GM19455 (cell line): ENCODE data around the gene PXDN.

Experiments used
- ATAC-seq: cut with Tn5 transposase; IDR thresholded peaks from one replicate; pipeline ENCODE4 v1.9.1; 2021; ENCODE audit not compliant: unreplicated experiment

PXDN gene

DNA sequence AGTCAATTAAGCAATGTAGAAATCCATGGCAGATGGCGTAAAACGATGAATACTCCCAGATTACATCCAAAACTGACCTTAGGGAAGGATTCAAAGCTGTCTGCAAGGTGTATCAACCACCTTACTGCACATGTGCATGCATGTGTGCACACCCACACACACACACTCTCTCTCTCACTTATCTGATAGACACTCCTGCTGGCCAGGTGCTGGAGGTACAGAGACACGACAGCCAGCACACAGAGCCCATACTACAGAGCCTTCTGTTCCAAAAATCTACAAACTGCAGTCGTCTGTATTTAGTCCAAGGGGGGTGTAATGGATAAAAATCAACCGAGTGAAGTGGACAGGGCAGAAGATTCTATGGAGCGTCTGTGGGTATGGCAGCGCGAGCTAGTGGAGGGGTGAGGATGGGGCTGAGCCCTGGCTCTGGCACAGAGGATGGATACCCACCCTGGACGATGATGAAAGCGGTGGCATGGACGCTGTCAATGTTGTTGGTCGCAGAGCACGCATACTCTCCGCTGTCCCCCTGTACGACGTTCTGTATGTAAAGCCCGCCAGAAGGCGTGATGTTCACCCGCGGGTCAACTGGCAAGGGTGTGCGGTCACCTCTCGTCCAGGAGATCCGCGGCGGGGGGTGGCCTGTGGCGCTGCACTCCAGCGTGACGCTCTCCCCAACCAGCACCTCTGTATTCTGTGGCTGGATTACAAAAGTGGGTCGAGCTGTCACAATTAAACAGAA lies 78.4 kb downstream of the PXDN start:
- no peak for ATAC-seq

DNA sequence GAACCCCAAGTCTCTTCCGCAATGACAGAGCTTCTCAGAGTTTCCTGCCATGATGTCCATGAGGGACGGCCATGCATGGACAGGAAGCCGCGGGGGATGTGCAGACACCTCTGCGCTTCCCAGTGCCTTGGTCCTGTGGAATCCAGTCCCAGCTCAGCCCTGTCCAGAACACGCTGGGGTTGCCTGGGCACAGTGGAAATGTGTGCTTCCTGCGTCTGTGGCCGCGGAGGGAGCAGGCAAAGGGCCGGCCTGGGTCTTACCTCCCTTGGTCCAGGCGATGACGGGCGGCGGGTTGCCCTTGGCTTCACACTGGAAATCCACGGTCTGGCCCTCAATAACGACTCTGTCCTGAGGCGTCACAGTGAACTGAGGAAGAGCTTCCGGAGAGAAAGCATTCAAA lies 79.6 kb downstream of the PXDN start:
- no peak for ATAC-seq

DNA sequence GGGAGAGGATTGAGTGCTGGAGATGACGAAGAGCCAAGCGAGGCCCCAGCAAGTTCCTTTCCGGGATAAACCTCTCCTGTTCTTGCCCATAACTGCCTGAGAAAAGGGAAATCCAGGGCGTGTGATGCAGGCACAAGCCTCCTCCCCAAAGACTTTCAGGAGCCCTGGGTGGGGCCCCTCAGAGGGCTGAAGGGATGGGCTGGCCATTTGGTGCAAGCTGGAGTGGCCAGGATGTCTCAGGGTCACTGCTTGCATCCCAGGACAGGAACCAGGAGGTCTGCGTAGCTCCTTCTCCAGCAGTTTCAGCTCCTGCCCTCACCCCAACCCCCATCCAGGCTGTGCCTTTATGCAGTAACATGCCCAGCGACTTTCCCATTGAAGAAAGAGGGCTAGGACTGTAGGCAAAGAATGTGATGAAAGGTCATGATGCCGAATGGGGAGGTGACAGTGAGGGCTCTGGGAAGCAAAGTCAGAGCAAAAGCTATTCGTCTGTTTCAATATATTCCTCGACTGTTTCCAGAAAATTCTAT lies 80.2 kb downstream of the PXDN start:
- ATAC-seq, result no peak

DNA sequence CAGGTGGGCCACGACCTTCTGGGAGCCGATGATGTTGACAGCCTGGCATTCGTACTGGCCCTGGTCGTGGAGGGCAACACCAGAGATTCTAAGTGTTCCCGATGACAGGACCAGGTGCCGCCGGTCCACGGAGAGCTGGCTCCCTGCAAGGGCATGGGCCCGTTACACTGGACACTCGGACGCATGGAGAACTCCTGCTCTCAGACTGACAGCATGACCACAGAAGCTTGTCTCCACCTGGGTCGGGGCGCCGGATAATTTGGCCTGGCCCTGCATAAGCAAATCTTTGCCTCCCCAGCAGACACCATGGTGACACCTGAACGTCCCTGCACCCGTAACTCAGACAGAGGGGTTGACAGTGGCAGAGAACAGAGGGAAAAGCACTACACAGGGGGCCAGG lies 80.7 kb downstream of the PXDN start:
- ATAC-seq, result no peak

DNA sequence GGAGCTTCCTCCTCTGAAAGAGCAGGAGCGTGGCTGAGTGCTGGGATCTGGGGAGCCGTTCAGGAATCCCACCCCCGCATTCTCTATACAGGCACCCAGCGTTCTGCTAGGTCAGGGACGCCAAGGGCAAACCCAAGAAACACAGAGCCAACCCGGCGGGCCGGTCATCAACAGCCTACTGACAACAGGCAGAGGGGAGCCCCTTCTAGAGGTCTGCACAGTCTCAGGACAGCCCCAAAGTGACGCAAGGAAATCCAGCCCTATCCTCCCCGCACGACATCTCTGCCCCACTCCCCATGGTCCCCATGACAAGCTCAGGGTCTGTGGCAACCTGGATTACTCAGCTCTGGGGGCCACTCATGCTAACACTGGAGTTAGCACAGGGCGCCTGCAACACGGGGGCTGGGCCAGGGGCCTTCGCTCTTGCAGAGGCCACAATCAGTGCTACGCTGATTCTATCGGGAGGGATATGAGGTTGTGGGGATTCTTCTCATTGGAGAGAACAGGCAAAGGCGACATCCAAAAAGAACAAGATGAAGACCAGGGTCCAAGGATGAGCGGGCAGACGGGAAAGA lies 81.6 kb downstream of the PXDN start:
- ATAC-seq, result no peak

DNA sequence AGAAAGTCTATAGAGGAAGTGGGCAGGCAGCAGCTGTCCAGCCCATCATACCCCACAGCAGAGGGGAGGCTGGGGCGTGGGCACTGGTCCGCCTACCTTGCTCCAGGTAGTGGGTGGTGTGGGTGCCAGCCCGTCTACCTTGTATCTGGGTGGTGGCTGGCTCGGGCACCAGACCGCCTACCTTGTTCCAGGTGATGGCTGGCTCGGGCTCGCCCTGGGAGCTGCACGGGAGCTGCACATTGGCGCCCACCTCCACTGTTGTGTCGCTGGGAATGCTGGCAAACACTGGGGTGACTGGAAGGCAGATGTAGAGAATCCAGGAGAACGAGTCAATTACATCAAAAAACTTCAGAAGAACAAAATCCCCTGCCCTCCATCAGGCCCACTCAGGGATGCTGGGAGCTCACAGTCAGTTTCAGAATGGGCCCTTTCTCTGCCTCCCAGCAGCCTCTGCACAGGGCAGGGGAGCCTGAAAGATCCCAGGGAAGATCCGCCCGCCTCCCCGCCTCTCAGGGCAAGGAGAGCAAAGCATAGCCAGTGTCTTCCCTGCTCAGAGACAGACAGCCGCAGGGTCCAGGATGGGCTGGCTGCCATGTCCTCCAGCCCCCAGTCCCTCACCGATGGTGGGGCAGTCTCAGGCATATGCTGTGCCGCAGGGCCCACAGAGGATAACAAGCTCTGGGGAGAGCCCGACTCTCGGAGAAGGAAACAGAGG lies 82.3 kb downstream of the PXDN start:
- no peak for ATAC-seq

DNA sequence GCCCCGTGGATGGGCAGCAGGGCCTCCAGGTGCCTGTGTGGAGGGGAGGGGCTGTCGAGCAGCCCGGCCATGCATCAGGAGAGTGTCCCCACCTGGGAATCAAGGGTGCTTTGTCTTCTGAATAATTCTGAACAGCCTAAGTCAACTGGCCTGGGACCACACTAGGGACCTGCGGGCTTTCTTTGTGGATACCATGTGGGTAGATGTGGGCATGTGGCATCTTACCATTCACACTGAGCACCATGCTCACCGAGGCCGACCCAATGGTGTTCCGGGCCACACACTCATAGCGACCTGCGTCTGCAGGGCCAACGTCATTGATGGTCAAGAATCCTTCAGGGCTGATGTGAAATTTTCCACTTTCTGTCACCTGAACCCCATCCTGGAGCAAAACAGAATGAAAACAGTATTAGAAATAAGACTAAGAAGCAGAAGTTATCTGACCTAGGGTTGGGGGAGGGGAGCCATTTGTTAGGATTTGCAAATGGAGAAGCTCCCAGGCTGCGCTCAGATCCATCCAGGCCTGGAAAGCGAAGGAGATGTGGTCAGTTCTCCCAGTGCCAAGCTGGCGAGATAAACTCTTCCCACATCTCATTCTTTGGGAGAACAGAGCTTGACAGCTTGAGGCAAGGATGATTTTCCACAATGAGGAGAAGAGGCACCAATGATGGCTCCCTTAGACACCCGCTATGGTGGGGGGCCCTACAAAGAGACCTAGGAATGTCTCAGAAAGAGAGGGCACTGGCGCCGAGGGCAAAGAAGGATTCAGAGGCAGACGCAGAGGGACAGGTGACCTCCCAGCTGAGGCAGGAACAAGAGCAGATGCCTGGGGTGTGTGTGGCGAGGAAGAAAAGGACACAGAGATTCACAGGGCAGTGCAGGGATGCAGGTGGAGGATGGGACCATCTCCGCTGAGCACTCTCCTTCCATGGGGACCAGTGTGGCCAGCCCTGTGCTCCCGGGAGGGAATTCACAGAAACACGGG lies 83.4 kb downstream of the PXDN start:
- no peak for ATAC-seq

DNA sequence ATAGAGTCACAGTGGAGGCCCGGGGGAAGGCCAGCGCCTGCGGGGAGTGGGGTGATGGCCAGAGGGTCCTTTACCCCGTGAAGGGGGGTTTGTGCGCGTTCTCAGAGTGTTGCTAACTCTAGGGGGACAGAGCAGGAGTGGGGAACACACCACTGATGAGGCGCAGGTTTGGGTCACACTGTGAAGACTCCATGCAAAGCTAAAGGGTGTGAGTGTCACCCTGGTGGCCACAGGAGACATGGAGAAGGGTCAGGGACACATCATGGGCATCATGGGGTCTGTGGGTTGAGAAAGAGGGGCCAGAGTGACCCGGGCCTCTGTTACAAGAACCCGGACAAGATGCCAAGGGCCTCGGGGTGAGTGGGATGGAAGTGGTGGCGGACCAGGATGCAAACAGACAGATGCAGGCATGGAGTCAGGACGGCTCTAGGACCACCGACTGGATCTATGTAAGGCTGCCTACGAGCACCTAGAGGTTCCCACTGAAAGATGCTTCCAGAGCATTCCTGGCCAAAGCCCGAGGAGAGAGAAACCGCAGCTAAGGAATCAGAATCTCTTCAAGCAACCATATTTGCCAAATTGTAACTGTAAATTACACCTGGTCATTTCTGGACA lies 84.3 kb downstream of the PXDN start:
- ATAC-seq, result no peak

DNA sequence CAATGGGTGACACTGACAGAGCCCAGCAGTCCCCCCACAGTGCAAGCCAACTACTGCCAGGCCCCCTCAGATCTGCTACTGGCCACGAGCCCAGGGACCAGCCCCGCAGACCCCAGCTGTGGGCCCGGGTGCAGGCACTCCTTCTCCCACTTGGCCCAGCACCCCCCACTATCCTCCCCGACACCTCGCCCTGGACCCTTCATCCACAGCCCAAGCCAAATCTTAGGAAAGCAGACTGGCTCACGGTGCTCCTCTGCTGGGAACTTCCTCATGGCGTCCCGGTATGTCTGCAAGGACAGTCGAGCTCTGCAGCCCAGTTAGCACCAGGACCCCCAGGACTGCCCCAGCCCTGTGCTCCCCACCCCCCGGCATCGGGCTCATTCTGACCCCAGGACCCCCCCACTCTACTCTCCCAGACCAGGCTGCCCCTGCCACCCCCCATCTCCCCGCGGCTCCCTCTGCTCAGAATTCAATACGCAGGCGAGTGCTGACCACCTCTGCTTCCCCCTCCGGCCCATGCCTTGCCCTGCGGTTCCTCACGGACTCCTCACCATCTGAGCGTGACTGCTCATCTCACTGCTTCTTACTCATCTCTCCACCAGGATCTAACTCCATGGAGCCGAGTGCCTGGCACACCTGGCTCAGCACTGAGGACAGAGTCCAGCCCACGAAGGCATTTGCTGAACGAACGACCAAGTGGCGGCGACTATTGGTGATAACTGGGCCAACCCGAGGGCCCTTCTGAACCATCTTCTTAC lies 85.7 kb downstream of the PXDN start:
- no peak for ATAC-seq

DNA sequence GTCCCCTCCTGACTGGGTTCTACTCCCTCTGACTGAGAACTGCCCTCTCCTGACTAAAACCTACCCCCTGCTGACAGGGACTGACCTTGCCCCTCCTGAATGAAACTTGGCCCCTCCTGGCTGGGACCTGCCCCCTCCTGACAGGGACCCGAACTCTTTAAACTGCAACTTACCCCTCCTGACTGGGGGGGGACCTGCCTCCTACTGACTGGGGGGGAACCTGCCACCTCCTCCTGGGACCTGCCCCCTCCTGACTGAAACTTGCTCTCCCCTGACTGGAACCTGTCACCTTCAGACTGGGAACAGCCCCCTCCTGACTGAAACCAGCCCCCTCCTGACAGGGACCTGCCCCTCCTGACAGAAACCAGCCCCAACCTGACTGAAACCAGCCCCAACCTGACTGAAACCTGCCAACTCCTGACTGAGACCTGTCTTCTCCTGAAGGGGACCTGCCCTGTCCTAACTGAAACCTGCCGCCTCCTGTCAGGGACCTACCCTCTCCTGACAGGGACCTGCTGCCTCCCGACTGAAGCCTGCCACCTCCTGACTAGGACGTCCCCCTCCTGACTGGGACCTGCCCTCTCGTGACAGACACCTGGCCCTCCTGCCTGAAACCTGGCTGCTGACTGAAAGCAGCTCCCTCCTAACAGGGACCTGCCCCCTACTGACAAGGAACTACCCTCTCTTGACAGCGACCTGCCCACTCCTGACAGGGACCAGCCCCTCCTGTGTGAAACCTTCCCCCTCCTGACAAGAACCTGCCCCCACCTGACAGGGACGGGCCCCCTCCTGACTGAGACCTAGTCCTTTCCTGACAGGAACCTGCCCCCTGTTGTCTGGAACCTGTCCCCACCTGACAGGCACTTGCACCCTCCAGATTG lies 87.1 kb downstream of the PXDN start:
- ATAC-seq, result peak; percentile 54

DNA sequence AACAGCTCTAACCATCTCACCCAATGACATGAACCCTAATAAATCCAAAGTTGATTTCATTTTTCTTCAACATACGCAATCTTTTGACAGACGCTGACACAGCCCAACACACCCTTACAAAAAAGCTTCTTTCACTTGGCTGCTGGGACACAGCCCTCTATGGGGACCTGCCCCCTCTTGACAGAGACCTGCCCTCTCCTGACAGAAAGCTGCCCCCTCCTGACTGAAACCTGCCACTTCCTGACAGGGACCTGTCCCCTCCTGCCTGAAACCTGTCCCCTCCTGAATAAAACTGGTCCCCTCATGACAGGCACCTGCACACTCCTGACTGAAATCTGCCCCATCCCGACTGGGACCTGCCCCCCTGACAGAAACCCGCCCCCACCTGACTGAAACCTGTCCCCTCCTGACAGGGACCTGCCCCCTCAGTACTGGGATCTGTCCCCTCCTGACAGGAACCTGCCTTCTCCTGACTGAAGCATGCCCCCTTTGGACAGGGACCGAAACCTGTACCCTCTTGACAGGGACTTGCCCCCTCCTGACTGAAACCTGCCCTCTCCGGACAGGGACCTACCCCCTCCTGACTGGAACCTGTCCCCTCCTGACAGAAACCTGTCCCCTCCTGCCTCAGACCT lies 87.9 kb downstream of the PXDN start:
- ATAC-seq, result no peak

DNA sequence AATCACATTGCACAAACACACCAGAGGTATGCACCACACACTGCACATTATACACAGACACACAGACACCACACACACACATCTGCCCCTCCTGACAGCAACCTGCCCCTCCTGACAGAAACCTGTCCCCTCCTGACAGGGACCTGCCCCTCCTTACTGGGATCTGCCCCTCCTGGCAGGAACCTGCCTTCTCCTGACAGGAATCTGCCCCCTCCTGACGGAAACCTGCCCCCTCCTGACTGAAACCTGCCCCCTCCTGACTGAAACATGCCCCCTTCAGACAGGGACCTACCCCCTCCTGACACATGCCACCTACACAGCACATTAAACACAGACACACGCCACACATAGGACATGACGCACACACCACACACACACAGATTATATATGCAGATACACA lies 88.9 kb downstream of the PXDN start:
- no peak for ATAC-seq

DNA sequence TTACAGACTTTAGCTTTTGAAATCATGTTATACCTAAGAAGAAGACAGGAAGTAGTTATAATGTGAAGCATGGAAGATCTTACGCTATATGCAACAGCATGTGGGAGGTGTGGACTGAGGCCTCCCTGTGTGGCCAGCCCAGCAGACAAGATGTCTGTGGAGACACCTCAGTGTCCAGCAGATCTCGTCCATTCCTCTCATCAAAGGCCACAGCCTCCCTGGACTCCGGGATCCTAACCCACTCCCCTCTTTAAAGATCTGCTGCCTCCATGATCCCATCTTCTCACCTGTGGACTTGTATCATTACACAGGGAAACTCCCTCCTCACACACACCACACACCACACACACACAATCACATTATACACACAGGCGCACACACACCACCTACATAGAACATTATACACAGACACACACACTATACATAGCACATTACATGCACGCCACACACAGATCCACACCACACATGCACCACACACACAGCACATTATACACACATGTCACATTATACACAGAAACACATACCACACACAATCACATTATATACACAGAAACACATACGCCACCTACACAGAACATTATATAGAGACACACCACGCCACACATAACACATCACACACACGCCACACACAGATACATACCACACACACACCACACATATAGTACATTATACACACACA lies 89.5 kb downstream of the PXDN start:
- ATAC-seq, result no peak

DNA sequence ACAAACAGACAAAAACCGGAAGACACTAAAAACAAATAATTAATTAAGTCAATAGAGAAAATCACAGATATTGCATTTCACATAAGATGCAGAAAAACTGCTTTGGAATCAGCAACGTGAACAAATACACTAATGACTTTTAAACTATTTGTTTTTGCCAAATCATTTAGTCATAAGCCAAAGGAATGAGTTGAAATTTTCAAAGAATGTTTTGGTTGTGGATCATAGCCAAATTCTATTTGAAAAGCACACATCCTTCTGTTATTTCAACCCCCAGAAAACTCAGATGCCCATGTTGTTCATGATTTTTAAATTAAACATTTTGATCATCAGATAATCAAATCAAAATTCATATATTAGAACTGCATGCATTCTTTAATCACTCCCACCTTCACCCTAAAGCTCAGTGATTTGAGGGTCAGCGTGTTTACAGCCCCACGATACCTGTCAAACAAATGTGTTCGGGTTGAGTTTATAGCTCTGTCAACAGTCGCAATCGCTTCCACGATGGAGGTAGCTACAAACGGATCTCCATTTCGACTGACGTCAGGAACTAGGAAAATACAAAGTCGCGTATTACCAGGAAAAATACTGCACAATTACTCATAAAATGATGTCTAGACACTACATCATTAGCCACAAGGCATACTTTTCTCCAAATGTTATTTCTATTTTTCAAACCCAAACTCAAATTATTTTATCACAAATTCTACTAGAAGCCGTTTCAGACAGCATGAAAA lies 90.2 kb downstream of the PXDN start:
- no peak for ATAC-seq

DNA sequence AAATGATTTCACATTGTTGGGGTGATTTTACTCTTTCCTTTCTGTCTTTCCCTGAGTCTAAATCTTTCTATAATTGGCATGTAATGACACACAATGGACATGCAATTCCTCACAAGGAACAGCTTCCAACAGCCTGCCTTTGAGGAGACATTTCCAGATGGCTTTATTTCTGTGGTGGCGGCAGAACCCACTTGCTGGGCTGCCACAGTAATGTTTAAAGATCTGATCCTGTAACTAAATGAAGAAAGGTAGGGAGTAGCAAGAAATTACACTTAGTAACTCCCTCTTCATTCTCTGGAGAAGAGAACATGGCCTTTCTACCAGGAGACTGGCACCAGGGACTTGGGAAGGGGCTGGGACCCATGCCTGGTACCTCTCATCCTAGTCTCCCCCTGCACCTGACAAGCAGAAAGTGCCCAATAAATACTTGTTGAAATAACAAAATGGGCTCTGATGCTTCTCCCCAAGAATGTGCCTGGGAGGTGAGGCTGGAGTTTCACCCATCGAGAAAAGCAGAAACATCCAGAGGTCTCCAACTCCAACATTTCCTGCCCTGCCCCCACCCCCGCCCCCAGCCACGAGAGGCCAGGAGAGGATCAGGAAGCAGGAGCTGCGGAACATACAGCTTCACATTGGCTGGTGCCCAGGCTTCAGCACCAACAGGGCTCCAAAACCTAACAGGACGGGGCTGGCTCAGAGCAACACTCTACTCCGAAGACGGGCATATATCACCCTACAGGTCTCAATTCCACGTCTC lies 92.1 kb downstream of the PXDN start:
- ATAC-seq, result no peak
